Neural progenitor cell (in vitro differentiated cells): Measurements from ENCODE around the gene SCGB3A1.

Source experiments
- CTCF ChIP-seq: fragments of 200-600 bp; sonication (generic); IDR thresholded peaks from 2 replicates; pipeline ENCODE4 v1.5.1; 2017; ENCODE audit warnings: antibody characterized with exemption, mild to moderate bottlenecking
- EZH2 ChIP-seq: fragments of 200-600 bp; sonication (generic); IDR thresholded peaks from 2 replicates; pipeline ENCODE4 v1.6.1; 2017; ENCODE audit warnings: antibody characterized with exemption, mild to moderate bottlenecking, moderate library complexity
- EZH2phosphoT487 ChIP-seq: fragments of 200-600 bp; sonication (generic); IDR thresholded peaks from 2 replicates; pipeline ENCODE4 v1.6.1; 2017; ENCODE audit warnings: antibody characterized with exemption

- TF ChIP-seq CTCF (no peak), EZH2phosphoT487 (no peak), EZH2 (no peak)
These were observed 8.8 kb upstream of the SCGB3A1 start for GRCh38 chr5:180599981-180600553.
